ENCODE measurements around the gene SMU1.

The SMU1 gene

DNA sequence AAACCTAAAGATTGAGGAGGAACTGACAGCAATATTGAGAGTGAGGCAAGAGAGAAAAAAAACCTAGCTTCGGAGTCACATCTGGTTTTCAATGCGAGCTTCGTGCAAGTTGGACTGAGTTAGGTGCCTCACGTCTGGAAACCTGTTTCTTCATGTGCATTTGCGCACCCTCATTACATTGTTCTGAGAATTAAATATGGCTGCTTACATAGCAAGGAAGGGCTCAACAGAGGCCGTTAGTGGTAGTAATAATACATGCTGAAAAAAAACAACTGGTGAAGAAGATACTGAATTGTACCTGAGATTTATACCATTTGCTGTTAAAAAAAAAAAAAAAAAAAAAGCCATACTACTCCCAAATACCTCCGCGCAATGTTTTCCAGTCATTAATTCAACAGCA, 32.8 kb downstream of the SMU1 start:
- DNase-seq: no peak

DNA sequence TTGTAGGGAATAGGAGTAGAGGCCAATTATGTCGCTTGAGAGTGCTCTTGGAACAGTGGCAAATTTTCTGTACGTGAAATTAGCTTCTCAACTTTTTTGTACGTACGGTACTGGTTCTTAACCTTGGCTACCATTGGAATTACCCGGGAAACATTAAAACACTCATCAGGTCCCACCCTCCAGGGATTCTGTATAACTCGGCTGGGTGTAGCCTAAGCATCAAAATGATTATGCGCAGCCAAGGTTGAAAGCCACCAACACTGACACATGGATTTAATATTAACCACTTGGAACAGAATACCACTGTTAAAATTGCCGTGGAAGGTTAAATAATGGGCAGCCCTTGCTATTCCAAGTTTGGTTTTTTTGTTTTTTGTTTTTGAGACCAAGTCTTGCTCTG, 34.0 kb downstream of the SMU1 start:
- no peak for DNase-seq

DNA sequence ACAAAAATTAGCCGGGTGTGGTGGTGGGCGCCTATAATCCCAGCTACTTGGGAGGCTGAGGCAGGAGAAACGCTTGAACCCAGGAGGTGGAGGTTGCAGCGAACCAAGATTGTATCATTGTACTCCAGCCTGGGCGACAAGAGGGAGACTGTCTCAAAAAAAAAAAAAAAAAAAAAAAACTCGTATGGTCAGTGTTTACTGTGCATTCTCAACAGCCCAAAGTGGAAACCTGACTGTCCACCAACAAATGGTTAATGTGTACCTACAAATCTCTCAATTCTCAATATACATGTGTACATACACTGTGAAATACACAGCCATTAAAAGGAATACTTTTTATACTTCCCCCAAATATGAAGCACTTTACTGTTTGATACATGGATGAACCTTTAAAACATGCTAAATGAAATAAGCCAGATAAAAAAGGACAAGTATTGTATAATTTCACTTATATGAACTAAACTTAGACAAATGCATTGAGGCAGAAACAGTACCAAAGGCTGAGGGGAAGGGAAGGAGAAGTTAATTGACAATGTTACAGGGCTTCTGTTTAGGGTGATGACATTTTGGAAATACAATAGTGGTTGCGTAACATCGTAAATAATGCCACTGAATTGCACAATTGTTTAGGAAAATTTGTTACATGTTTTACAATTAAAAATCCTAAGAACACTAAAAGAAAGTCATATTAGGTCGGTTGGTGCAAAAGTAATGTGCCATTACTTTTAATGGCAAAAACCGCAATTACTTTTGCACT, 34.9 kb downstream of the SMU1 start:
- DNase-seq: no peak

DNA sequence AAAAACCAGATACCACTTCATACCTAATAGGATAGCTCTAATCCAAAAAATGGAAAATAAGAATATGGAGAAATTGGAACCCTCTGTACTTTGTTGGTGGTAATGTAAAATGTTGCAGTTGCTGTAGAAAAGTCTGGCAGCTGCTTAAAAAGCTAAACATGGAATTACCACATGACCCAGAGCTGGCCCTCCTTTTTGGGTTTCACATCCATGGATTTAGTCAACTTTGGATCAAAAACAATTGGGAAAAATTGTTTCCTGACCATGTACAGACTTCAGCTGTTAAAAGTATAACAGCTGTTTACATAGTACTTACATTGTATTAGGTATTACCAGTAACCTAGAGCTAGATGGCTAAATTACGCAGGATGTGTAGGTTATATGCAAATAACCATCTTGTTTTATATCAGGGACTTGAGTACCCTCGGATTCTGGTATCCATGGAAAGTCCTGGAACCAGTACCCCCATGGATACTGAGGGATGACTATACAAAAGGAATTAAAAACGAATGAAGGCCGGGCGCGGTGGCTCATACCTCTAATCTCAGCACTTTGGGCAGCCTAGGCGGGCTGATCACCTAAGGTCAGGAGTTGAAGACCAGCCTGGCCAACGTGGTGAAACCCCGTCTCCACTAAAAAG, 35.6 kb downstream of the SMU1 start:
- DNase-seq: no peak

DNA sequence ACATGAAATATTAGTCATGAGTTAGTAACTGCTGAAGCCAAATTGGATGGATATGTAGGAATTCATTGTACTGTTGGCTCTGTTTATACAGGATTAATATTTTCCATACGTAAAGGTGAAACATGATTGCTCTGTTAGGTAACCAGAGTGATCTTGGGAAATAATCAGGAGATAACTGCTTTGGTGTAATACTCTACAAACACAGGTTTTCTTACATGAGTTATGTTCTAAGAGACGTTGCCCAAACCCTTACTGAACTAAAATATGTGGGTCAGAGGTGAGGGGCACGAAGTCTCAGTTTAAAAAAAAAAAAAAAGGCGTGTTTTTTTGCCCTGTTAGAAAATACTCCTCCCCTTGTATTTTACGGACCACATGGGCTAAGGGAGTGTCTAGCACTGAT, 43.6 kb downstream of the SMU1 start:
- DNase-seq: no peak

DNA sequence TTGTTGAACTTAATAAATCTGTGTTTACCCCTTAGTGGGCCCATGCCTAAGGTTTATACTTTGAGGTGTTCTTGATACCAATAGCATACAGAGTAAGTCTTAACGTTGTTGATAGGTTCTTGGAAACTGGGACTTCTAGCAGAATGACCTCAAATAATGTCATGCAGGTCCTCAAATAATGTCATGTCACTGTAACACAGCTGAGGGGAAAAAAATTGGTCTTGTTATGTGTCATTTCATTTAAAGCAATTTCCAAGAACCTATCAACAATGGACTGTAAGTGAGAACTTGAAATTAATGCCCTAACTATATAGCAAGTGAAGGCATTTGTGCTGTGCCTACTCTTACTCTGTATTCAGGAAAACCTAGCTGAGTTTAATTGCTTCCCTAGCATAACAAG, 44.2 kb downstream of the SMU1 start:
- no peak for DNase-seq

DNA sequence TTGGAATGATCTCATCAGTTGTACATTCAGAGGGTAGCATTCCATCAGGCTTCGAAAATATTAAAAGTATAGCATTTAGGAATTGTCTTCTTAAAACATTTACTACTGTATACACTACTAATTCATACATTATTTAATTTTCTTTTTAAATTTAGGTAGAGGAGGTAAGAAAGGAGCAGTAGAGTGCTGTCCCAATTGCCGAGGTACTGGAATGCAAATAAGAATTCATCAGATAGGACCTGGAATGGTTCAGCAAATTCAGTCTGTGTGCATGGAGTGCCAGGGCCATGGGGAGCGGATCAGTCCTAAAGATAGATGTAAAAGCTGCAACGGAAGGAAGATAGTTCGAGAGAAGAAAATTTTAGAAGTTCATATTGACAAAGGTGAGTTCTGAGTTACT, 46.2 kb downstream of the SMU1 start:
- DNase-seq: no peak

DNA sequence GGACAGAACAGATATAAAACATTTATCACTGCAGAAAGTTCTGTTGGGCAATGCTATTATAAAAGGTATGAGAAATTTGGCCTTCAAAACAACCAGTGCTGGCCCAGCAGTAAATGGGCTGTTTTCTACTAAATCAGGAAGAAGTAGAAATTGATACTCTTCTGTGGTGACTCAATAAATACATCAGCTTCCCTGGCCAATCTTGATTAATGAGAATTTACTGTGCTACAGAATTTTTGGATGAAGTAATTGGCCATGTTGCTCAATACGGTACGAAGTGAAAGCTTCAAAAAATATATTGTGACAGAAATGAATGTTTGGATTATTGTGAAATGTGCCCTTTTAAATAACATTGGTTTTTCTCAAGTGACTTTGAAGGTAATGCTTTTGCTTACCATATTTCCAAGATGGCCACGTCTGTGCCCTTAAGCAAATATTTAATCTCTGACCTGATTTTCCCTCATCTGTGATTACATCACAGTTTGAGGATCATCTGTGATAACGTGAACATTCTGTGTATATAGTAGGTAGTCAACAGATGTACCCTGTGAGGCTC, 47.2 kb downstream of the SMU1 start:
- DNase-seq: no peak

DNA sequence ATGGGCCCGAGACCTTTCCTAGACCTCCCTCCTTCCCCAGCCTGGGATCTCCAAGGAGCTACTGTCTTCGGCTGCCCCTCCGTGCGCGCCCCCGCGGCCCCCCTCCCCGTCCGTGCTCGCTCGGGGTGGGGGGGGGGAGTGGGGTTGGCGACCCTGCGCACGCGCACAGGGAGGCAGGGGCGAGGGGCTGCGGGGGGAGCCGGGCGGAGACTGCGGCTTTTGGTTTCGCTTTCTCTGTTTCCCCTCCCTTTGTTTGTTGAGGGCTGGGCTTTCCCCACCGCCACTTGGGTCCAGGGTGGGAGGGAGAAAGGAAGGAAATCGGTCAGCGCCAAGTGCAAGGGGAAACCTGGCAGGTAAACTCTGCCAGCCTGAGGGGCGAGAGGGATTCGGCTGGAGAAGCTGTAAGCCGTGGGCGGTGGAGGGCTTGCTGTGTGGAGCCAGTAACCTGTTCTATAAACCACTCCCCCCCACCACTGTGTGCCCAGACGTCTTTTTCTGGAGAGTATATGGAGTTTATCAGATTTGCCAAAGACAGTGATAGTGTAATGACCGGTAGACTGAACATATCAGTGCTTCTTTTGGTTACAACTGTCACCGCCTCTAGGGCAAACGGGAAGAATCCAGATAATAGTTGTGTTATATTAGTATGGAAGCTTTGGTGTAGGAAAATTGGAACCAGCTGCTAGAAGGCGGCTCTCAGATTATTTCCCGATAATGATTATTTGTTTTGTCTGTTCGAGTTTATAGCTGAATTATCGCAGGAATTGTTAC, 50.7 kb downstream of the SMU1 start:
- DNase-seq: peak; percentile 84

DNA sequence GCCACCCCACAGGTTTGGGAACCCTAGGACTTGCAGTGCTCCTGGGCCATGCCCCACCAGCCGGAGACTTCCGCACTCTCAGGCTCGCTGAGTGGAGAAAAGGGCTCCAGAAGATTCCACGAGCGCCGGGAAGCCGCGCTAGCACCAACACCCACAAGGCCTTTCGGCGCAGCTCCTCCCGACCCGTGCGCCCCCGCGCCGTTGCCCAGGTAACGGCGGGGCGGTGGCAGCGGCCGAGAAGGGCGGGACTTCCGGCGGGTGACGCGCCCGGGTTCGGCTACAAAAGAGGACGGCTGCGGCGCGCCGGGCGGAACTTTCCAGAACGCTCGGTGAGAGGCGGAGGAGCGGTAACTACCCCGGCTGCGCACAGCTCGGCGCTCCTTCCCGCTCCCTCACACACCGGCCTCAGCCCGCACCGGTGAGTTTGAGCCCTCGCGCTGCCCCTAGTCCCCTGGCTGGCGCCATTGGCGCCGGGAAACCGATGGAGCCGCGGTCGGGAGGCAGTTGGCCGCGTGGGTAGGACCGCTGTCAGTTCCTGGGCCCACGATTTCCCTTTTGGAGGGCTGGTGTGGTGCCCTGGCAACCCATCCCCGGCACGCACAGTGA, 51.4 kb downstream of the SMU1 start, which contains the start of gene DNAJA1:
DNAJA1 (plus strand) TSS at position 308 of the 606 bp plus-strand sequence. CDS start 1,212 bp downstream, outside the sequence.
- peak; percentile 96 for DNase-seq

DNA sequence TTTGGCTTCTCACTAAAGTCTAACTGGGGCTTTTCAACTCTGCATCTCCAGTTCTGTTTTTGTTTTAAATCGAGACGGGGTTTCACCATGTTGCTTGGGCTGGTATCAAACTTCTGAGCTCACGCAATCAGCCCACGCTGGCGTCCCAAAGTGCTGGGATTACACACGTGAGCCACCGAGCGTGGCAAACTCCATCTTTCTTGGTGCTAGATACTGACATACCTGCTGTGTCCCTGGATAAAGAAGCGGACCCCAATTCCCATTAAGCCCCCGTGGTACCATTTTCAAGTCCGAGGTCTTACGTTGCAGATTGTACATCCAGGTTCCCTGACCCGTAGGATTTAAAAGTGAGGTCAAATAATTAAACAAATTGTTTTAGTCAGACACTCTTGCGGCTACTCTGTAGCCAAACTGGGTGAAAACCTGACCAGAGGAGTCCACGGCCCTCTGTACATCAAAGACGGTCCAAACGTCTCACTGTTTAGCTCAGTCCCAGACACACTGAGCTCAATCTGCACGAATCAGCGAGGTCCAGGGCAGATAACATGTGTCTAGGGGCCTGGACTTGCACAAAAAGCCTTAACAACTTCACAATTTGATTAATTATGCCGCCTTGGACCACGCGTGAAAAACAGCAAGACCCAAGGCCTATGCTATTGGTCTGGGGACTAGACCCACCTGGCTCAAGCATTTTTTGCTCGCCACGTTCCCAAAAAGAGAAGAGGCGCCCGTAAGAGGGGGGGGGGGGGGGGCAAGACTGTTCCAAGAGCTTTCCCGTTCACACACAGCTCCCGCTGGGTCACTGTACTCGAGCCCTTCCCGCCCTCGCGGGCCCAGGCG, 52.1 kb downstream of the SMU1 start:
- DNase-seq: no peak

DNA sequence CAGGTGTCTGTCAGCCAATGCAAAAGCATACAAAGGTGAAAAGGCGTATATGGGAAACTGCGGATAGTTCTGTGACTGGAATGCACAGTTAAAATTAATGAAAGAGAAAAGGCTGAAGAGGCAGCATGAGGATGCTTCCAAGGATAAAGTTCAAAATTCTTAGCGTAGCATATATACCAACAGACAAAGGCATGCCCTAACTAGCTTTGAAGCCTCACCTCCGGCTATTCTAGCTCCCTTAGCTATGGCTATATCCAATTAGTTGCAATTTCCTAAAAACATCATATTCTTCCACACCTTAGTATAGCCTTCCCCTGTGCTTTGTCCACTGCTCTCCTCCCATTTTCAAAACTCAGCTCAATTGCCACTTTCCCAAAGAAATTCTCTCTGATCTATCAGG, 52.8 kb downstream of the SMU1 start:
- no peak for DNase-seq

DNA sequence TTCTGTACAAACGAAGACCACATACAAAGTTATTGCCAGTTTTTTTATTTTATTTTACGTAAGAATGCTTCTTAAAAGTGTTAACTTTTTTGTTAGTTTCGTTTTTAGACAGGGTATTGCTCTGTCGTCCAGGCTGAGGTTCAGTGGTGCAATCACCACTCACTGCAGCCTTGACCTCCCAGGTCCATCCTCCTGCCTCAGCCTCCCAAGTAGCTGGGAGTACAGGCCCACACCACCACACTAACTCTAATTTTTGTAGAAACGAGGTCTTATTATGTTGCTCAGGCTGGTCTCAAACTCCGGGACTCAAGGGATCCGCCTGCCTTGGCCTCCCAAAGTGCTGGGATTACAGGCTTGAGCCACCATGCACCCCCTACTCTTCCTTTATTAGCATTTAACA, 53.7 kb downstream of the SMU1 start:
- no peak for DNase-seq

DNA sequence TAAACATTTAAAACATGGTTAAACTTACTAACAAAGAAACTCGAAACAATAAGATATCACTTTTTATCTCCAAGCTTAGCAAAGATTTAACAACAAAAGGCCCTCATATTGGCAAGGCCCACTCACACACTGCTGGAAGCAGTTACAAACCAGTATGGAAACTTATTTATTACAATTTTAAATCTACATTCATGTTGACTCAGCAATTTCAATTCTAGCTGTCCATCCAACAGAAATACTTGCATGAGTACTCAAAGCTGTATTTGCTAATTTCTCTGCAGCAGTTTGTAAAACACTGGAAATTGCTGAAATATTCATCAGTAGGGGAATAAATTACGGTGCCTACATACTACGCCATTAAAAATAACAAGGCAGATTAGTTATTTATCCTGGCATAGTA, 54.2 kb downstream of the SMU1 start:
- DNase-seq: no peak

DNA sequence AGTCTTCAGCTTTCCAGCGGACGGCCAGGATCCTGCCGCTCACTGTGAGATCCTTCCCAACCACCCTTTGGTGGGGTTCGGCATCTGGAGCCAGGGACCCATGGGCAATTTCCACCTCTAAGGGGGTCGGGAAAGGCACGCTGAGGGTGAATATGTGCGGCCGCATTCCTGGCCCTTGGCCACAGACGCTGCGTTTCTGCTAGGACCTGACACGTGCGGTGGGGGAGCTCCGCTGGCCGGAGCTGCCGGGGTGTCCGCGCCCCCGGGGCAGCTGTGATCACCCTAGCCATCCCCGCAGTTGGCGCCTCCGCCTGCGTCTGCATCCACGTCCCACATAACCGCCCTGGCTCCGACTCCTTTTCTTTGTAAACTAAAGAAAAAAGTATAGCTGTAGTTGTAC, 56.7 kb downstream of the SMU1 start:
- DNase-seq: no peak

DNA sequence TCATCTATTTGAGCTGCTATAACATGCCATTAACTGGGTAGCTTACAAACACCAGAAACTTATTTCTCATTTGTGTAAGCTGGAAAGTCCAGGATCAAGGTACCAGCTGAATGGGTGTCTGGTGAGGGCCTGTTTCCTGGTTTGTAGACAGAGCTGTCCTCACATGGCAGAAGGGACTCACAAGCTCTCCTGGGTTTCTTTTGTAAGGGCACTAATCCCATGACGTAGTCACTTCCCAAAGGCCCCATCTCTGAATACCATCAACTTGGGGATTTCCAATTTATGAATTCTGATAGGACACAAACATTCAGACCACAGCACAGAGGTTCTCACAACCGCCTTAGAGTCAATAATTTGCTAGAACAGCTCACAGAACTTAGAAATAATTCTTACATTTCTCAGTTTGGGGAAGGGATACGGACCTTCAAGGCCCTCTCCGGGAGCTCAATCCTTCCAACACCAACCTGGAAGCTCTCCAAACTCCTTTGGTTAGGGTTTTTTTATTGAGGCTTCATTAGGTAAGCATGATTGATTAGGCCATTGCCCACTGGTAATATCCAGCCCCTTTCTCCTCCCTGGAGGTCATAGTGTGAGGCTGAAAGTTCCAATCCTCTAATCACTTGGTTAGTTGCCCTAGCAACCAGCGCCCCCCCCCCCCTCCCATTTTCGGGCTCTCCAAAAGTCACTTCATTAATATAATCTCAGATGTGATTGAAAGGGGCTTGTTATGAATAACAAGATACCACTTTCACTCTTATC, 59.0 kb downstream of the SMU1 start:
- no peak for DNase-seq

DNA sequence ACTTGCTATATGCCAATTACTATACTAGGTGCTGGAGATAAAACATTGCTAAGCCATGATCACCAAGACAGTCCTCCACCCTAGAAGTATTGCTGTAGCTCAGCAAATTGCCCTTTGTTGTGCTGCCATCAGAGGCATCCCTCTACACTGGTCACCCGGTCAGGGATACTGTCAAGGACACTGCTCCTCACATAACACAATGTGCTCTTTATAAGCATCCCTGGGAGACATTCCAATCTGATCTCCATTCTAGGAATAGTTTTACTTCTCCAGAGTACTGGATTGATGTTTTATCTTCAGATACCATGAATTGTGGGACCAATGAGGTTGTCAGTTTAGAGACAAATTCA, 61.8 kb downstream of the SMU1 start:
- DNase-seq: no peak

DNA sequence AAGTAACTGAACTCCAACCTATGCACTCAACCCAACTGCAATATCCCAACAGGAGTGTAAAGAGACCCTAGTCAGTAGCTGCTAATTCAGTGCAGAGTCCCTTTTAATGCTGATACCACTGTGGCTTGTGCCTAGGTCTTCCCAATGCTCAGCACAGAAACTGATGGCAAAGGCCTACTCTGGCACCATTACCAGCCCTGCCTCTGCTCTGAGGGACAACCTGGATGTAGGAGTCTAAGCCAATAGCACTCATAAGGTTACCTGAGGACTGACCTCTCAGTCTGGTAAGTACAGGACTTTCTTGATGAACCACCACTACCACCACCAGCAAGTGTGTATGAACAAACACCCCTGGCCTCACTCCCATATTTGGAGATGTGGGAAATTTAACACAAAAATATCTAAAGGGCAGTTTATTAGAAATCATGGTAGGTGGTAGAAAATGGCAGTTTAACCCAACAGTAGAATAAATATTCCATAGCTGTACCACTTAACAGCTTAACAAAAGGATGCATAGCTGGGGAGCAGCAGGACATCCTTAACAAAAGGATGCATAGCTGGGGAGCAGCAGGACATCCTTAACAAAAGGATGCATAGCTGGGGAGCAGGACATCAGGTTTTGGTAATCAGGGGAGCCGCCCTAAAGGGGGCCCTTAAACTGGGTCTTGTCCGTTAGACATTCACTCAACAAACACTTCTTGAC, 62.4 kb downstream of the SMU1 start:
- DNase-seq: no peak

DNA sequence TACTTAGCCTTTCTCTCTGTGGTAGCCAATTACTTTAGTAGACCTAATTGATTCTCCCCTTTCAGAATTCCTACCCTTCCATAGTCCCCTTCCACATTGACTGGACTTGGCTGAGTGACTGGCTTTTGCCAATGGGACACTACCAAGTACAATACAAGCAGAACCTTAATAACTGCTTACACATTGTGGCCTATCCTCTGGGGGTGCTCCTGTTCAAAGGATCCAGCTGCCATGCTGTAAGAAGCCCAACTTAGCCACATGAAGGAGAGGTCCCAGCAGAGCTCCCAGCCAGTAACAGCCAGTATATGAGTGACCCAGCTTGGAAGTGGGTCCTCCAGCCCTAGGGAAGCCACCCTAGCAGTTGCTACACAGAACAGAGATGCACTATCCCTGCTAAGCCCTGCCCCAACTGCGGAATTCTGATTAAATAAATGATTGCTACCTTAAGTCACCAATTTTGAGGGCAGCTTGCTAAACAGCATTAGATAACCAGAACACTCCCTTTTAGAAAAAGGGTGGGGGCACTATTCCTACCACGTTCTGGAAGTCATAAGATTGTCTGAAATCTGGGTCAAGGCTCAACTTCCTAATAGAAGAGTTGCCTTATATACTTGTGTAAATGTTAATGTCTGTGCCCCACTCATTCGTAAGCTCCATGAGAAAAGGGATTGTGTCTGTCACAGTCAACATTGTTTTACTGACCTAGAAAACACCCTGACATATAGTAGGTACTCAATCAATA, 64.0 kb downstream of the SMU1 start:
- no peak for DNase-seq

DNA sequence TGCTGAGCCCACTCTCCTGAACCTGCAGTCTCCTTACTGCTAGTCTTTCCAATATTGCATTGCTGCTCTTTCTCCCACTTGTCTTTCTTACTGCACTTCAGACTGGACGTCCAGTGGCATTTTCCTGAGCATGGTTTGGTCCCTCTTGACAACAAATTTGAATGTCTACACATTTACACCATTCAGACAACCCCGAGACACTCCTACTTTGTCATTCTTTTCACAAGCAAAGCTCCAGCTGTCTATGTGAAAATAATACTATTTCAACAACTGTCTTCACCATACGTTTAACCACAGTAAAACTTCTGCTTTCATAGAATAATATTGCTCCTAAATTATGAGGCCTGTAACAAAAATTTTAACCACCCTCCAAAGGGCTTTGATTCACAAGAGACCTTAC, 64.6 kb downstream of the SMU1 start:
- no peak for DNase-seq
